Liver (tissue), 9 donors: ENCODE data around the gene SKIC8. TPM values are rescaled to one million over a fixed set of nuclear protein-coding genes. Genes with fewer than 3 reads are reported as not detected.
A peak's percentile ranks its signal among the peaks of the same experiment; 100 is the strongest.
"Not testable (repeated sequence)": the region's sequence is repeated elsewhere in the genome, so short reads cannot be mapped to it uniquely, and the experiment has no call there.

Experiments
- DNase-seq: peaks from one replicate; pipeline ENCODE4 v3.0.0-alpha.2; 2017; ENCODE audit warnings: low spot score
- H3K27ac ChIP-seq, 2 donors: one replicate each; pipeline ENCODE4 v1.7.0; 2013; ENCODE audit warnings: inconsistent platforms in 2 of 2, low read length in 2 of 2, control low read depth in 1 of 2, low read depth in 1 of 2, mild to moderate bottlenecking in 1 of 2
- H3K27me3 ChIP-seq, 4 donors: one replicate each; pipeline versions ENCODE4 v1.6.1 to v1.7.0; 2013; ENCODE audit warnings: low read length in 3 of 4, inconsistent platforms in 1 of 4, mild to moderate bottlenecking in 1 of 4, moderate library complexity in 1 of 4; ENCODE audit not compliant: control insufficient read depth in 4 of 4, insufficient read depth in 4 of 4
- H3K36me3 ChIP-seq, 4 donors: one replicate each; pipeline versions ENCODE4 v1.6.1 to v1.7.0; 2013; ENCODE audit warnings: low read length in 3 of 4, mild to moderate bottlenecking in 3 of 4, low read depth in 1 of 4, moderate library complexity in 1 of 4; ENCODE audit not compliant: control insufficient read depth in 4 of 4, insufficient read depth in 3 of 4
- H3K4me1 ChIP-seq, 4 donors: one replicate each; pipeline versions ENCODE4 v1.6.1 to v1.7.0; 2013; ENCODE audit warnings: low read length in 3 of 4, mild to moderate bottlenecking in 3 of 4, moderate library complexity in 1 of 4; ENCODE audit not compliant: control insufficient read depth in 4 of 4, insufficient read depth in 4 of 4
- H3K4me3 ChIP-seq, 3 donors: one replicate each; pipeline versions ENCODE4 v1.6.1 to v1.7.0; 2013; ENCODE audit warnings: low read length in 3 of 3, control low read depth in 1 of 3, low read depth in 1 of 3, mild to moderate bottlenecking in 1 of 3
- H3K9ac ChIP-seq, 2 donors: one replicate each; pipeline ENCODE4 v1.7.0; 2013; ENCODE audit warnings: low read length in 2 of 2, mild to moderate bottlenecking in 2 of 2, moderate library complexity in 2 of 2, control low read depth in 1 of 2, low read depth in 1 of 2
- H3K9me3 ChIP-seq, 4 donors: one replicate each; pipeline versions ENCODE4 v1.6.1 to v1.7.0; 2013; ENCODE audit warnings: low read length in 3 of 4; ENCODE audit not compliant: control insufficient read depth in 4 of 4
- ATF3 ChIP-seq: IDR thresholded peaks from 2 replicates; pipeline ENCODE4 v1.6.1; 2016; ENCODE audit warnings: antibody characterized with exemption
- CTCF ChIP-seq: fragments of 150-350 bp; IDR thresholded peaks from 2 replicates; pipeline ENCODE4 v1.5.1; 2017; ENCODE audit warnings: improper control_type of control experiment, low read depth, low read length; ENCODE audit not compliant: missing input control
- FOXA1 ChIP-seq: IDR thresholded peaks from 2 replicates; pipeline ENCODE4 v1.6.1; 2016; ENCODE audit warnings: antibody characterized with exemption
- FOXA2 ChIP-seq: IDR thresholded peaks from 2 replicates; pipeline ENCODE4 v1.6.1; 2016; ENCODE audit warnings: antibody characterized with exemption
- GABPA ChIP-seq, 2 donors: IDR thresholded peaks in 1 of 2; conservative IDR thresholded peaks in 1 of 2; 2 replicates each; pipeline ENCODE4 v1.6.1; 2016; ENCODE audit warnings: antibody characterized with exemption in 2 of 2, mild to moderate bottlenecking in 1 of 2, moderate library complexity in 1 of 2
- HNF4A ChIP-seq, 2 donors: conservative IDR thresholded peaks; 2 replicates each; pipeline ENCODE4 v1.6.1; 2016; ENCODE audit warnings: antibody characterized with exemption in 2 of 2, mild to moderate bottlenecking in 2 of 2
- JUND ChIP-seq, 2 donors: IDR thresholded peaks; 2 replicates each; pipeline ENCODE4 v1.6.1; 2016; ENCODE audit warnings: antibody characterized with exemption in 2 of 2
- MAX ChIP-seq: IDR thresholded peaks from 2 replicates; pipeline ENCODE4 v1.6.1; 2016; ENCODE audit warnings: antibody characterized with exemption
- NR2F2 ChIP-seq: IDR thresholded peaks from 2 replicates; pipeline ENCODE4 v1.6.1; 2016; ENCODE audit warnings: antibody characterized with exemption
- RAD21 ChIP-seq, 2 donors: IDR thresholded peaks; 2 replicates each; pipeline ENCODE4 v1.6.1; 2016; ENCODE audit warnings: antibody characterized with exemption in 2 of 2, mild to moderate bottlenecking in 2 of 2
- REST ChIP-seq: IDR thresholded peaks from 2 replicates; pipeline ENCODE4 v1.6.1; 2016; ENCODE audit warnings: antibody characterized with exemption, mild to moderate bottlenecking
- RXRA ChIP-seq, 2 donors: IDR thresholded peaks; 2 replicates each; pipeline ENCODE4 v1.6.1; 2017 to 2018; ENCODE audit warnings: antibody characterized with exemption in 2 of 2, mild to moderate bottlenecking in 1 of 2
- SP1 ChIP-seq: IDR thresholded peaks from 2 replicates; pipeline ENCODE4 v1.6.1; 2018; ENCODE audit warnings: antibody characterized with exemption, mild to moderate bottlenecking
- YY1 ChIP-seq: IDR thresholded peaks from 2 replicates; pipeline ENCODE4 v1.6.1; 2016; ENCODE audit warnings: antibody characterized with exemption, mild to moderate bottlenecking
- ZBTB33 ChIP-seq: IDR thresholded peaks from 2 replicates; pipeline ENCODE4 v1.6.1; 2016; ENCODE audit warnings: antibody characterized with exemption
- WGBS: extraction: QIAGEN DNeasy Blood & Tissue Kit; methylation state at CpG from one replicate; pipeline ENCODE4 v1.1.7; 2013; 5-methylcytosine and 5-hydroxymethylcytosine counted together
- polyA plus RNA-seq, 2 donors: library from polyadenylated mRNA; stranded (reverse) in 1 of 2; unstranded in 1 of 2; fragments of 200-250 nt in 1 of 2; fragments of >200 nt in 1 of 2; fragmentation: Nextera tagmentation in 1 of 2; extraction: Ambion mirVana in 1 of 2; gene quantifications; one replicate each; pipeline versions ENCODE4 v1.2.1 to v1.2.3, GENCODE V29; 2013 to 2015
- total RNA-seq, 2 donors: library from RNA; depleted of rRNA; stranded (reverse); fragments of >200 nt; gene quantifications; one replicate each; pipeline ENCODE4 v1.2.3, GENCODE V29; 2014
- donor health status: healthy.
- donor health status: healthy.
- donor health status: healthy.
- donor health status: healthy.
- donor health status: healthy.

Gene SKIC8
- total and polyA plus RNA-seq, 4 donors: 33.4 to 48.7 (median 40.2) TPM

GRCh38 chr15:78247911-78248310, 51.5 kb downstream of the SKIC8 start:
- 79% methylated on average over 1 of the region's 1 CpG for WGBS
- H3K27me3 ChIP-seq: no peaks in the 10 kb centered on the region
- no peaks in the 10 kb centered on the region for H3K36me3 ChIP-seq
- TF ChIP-seq HNF4A (conservative IDR thresholded peaks at IDR 0.05): no peak
- TF ChIP-seq FOXA1: no peak
- TF ChIP-seq JUND (IDR thresholded peaks at IDR 0.05): no peak
- no peak for TF ChIP-seq YY1
- TF ChIP-seq NR2F2: no peak
- no peak for TF ChIP-seq MAX
- TF ChIP-seq ZBTB33: no peak
- no peak for TF ChIP-seq REST
- no peak for TF ChIP-seq SP1
- TF ChIP-seq GABPA (IDR thresholded peaks at IDR 0.05 in 1 of 2, conservative IDR thresholded peaks at IDR 0.05 in 1 of 2): no peak
- no peak for TF ChIP-seq CTCF
- no peak for TF ChIP-seq RAD21 (IDR thresholded peaks at IDR 0.05)
- no peak for TF ChIP-seq FOXA2
- TF ChIP-seq ATF3: no peak
- no peak for TF ChIP-seq RXRA (IDR thresholded peaks at IDR 0.05)
- H3K4me3 ChIP-seq: no peak overlapping the region
- no peak overlapping the region for H3K27ac ChIP-seq
- no peaks in the 10 kb centered on the region for H3K4me1 ChIP-seq
- DNase-seq: peak; percentile 44
- no peak overlapping the region for H3K9ac ChIP-seq
- H3K9me3 ChIP-seq: no peaks in the 10 kb centered on the region

- not testable (repeated sequence) for H3K27ac ChIP-seq, DNase-seq, H3K4me3 ChIP-seq, H3K9me3 ChIP-seq, H3K4me1 ChIP-seq, H3K27me3 ChIP-seq, H3K9ac ChIP-seq, H3K36me3 ChIP-seq
- WGBS: 95% methylated on average over 39 of the region's 39 CpGs
Measured at GRCh38 chr15:78245976-78246620, 53.3 kb downstream of the SKIC8 start.

GRCh38 chr15:78245392-78245791, 54.0 kb downstream of the SKIC8 start:
- not testable (repeated sequence) for H3K9me3 ChIP-seq, DNase-seq, H3K9ac ChIP-seq, H3K27me3 ChIP-seq, H3K36me3 ChIP-seq, H3K27ac ChIP-seq, H3K4me3 ChIP-seq, H3K4me1 ChIP-seq
- WGBS: 93% methylated on average over 14 of the region's 14 CpGs
